Measurements from ENCODE around the gene LETM1. TPM values are rescaled to one million over a fixed set of nuclear protein-coding genes. Genes with fewer than 3 reads are reported as not detected.

The LETM1 gene
- total and polyA plus RNA-seq, 2 of the 13 experiments (the other 11 are each of a cell fraction or from before 2014, with no cell fraction given): 9.7 to 41.6 TPM

GRCh38 chr4:1864076-1865008 is 8.4 kb upstream of the LETM1 start (continued):
- TF ChIP-seq THYN1 (CRISPR knock-in tag; IDR thresholded peaks at IDR 0.05; ENCODE audit: borderline replicate concordance, low read depth): no peak
- TF ChIP-seq ZNF292 (CRISPR knock-in tag; IDR thresholded peaks at IDR 0.05; ENCODE audit: borderline replicate concordance, low read depth): 0 out of 2 replicates have a peak, but pooled peaks have one; percentile 48
- peak; percentile 14; the same call in 1 of the 2 replicates for TF ChIP-seq ZMYM3 (CRISPR knock-in tag; IDR thresholded peaks at IDR 0.05)
- TF ChIP-seq ZNF382 (CRISPR knock-in tag; IDR thresholded peaks at IDR 0.05; ENCODE audit: borderline replicate concordance): no peak
- no peak for TF ChIP-seq ZBTB7A (CRISPR knock-in tag; IDR thresholded peaks at IDR 0.05)
- TF ChIP-seq CBX2 (IDR thresholded peaks at IDR 0.05; ENCODE audit: low read depth, low read length): no peak
- no peak for TF ChIP-seq CBX2 (CRISPR knock-in tag; IDR thresholded peaks at IDR 0.05; ENCODE audit: low read depth)
- no peak for TF ChIP-seq POLR2AphosphoS2 (IDR thresholded peaks at IDR 0.05; ENCODE audit: low read depth, low read length)
- peak; percentile 76 for TF ChIP-seq HNF4A (CRISPR knock-in tag; IDR thresholded peaks at IDR 0.05)
- TF ChIP-seq ATRX (CRISPR knock-in tag; IDR thresholded peaks at IDR 0.05; ENCODE audit: borderline replicate concordance): no peak
- TF ChIP-seq ZNF737 (CRISPR knock-in tag; IDR thresholded peaks at IDR 0.05; ENCODE audit: borderline replicate concordance): no peak
- no peak for TF ChIP-seq ZNF33A (CRISPR knock-in tag; IDR thresholded peaks at IDR 0.05; ENCODE audit: borderline replicate concordance)
- TF ChIP-seq ZNF879 (CRISPR knock-in tag; IDR thresholded peaks at IDR 0.05): no peak
- no peak for TF ChIP-seq ZBTB38 (CRISPR knock-in tag; IDR thresholded peaks at IDR 0.05)
- TF ChIP-seq PCBP1 (IDR thresholded peaks at IDR 0.05; ENCODE audit: borderline replicate concordance, low read depth, low read length): no peak; the same call in 1 of the 2 replicates
- peak; percentile 16 for TF ChIP-seq YY1 (IDR thresholded peaks at IDR 0.05; ENCODE audit: insufficient read depth, insufficient replicate concordance, low read depth, low read length)
- no peak for TF ChIP-seq ZBTB34 (CRISPR knock-in tag; IDR thresholded peaks at IDR 0.05)
- TF ChIP-seq RAD21 (CRISPR knock-in tag; IDR thresholded peaks at IDR 0.05): no peak
- peak; percentile 42; the same call in 1 of the 2 replicates for TF ChIP-seq ZNF609 (CRISPR knock-in tag; IDR thresholded peaks at IDR 0.05; ENCODE audit: borderline replicate concordance)
- TF ChIP-seq CCAR2 (optimal IDR thresholded peaks at IDR 0.05; ENCODE audit: low read depth, low read length): no peak
- no peak for TF ChIP-seq TEAD3 (CRISPR knock-in tag; optimal IDR thresholded peaks at IDR 0.05; ENCODE audit: borderline replicate concordance)
- TF ChIP-seq ZNF724P (CRISPR knock-in tag; IDR thresholded peaks at IDR 0.05; ENCODE audit: borderline replicate concordance): no peak
- no peak for TF ChIP-seq SMAD3 (CRISPR knock-in tag; IDR thresholded peaks at IDR 0.05)
- peak; percentile 58 for TF ChIP-seq AGO2 (optimal IDR thresholded peaks at IDR 0.05; ENCODE audit: low read depth, low read length)
